CD4-positive, alpha-beta T cell treated with Interleukin-1 beta for 1 hour (primary cell): ENCODE data around the gene CHPT1.
"Not testable (repeated sequence)": the region's sequence is repeated elsewhere in the genome, so short reads cannot be mapped to it uniquely, and the experiment has no call there.

Experiments used
- DNase-seq, 2 donors: peaks; one replicate each; pipeline ENCODE4 v3.0.0-alpha.2; 2020 to 2022

Gene CHPT1

GRCh38 chr12:101697197-101697929, at the start of gene CHPT1:
Gene CHPT1, plus strand, starts transcription at chr12:101697640. Its CDS starts 222 bp downstream, at chr12:101697862.
- DNase-seq, result peak; percentile 67 to 75

- no peak for DNase-seq
These were observed 49.7 kb upstream of the CHPT1 start for GRCh38 chr12:101647711-101648110.

- DNase-seq, result no peak
These were observed 49.2 kb upstream of the CHPT1 start for GRCh38 chr12:101648195-101648594.

- no peak for DNase-seq
These were observed 46.9 kb upstream of the CHPT1 start for GRCh38 chr12:101650346-101651117.

- DNase-seq, result no peak
These were observed 44.4 kb upstream of the CHPT1 start for GRCh38 chr12:101653030-101653429.

- no peak for DNase-seq
These were observed 43.9 kb upstream of the CHPT1 start for GRCh38 chr12:101653503-101653902.

- no peak for DNase-seq
These were observed 43.0 kb upstream of the CHPT1 start for GRCh38 chr12:101654442-101654841.

- DNase-seq, result no peak
These were observed 42.0 kb upstream of the CHPT1 start for GRCh38 chr12:101655393-101655792.

- not testable (repeated sequence) for DNase-seq
These were observed 36.8 kb upstream of the CHPT1 start for GRCh38 chr12:101660662-101661061.

- DNase-seq, result no peak
These were observed 34.1 kb upstream of the CHPT1 start for GRCh38 chr12:101663298-101663697.

- DNase-seq, result no peak
These were observed 32.4 kb upstream of the CHPT1 start for GRCh38 chr12:101664992-101665391.

- DNase-seq, result no peak
These were observed 31.2 kb upstream of the CHPT1 start for GRCh38 chr12:101666052-101666728.

- DNase-seq, result no peak
These were observed 29.8 kb upstream of the CHPT1 start for GRCh38 chr12:101667591-101667990.

GRCh38 chr12:101670007-101670671, 27.3 kb upstream of the CHPT1 start:
- DNase-seq, result peak; percentile 59 to 63

- peak; percentile 41 to 48 for DNase-seq
These were observed 26.2 kb upstream of the CHPT1 start for GRCh38 chr12:101671157-101671791.

- DNase-seq, result no peak
These were observed 25.6 kb upstream of the CHPT1 start for GRCh38 chr12:101671833-101672232.

GRCh38 chr12:101675555-101675954, 21.9 kb upstream of the CHPT1 start:
- DNase-seq, result no peak

GRCh38 chr12:101676497-101676896, 20.9 kb upstream of the CHPT1 start:
- DNase-seq, result not testable (repeated sequence)

- no peak for DNase-seq
These were observed 19.4 kb upstream of the CHPT1 start for GRCh38 chr12:101678081-101678480.

- DNase-seq, result no peak
These were observed 17.2 kb upstream of the CHPT1 start for GRCh38 chr12:101680240-101680639.

- DNase-seq, result no peak
These were observed 16.8 kb upstream of the CHPT1 start for GRCh38 chr12:101680647-101681046.

GRCh38 chr12:101681627-101682026, 15.8 kb upstream of the CHPT1 start:
- not testable (repeated sequence) for DNase-seq

- no peak for DNase-seq
These were observed 12.3 kb upstream of the CHPT1 start for GRCh38 chr12:101685092-101685491.
